Thyroid gland (tissue), 4 donors: ENCODE results near the gene C19orf47.

Experiments used
- POLR2A ChIP-seq, 2 donors: fragments of 450-650 bp; IDR thresholded peaks; one replicate each; pipeline ENCODE4 v1.6.1; 2017; ENCODE audit warnings: antibody characterized with exemption in 2 of 2, mild to moderate bottlenecking in 2 of 2, moderate library complexity in 1 of 2
- TF ChIP-seq, protein P1 (sequence below), 6 experiments: fragments of 200-600 bp in 3 of 6; fragments of 450-650 bp in 3 of 6; sonication (generic) in 3 of 6; IDR thresholded peaks; one replicate each; pipeline ENCODE4 v1.5.1; 2016 to 2019; ENCODE audit warnings: antibody characterized with exemption in 6 of 6, mild to moderate bottlenecking in 2 of 6, inconsistent platforms in 1 of 6, moderate library complexity in 1 of 6

DNA sequence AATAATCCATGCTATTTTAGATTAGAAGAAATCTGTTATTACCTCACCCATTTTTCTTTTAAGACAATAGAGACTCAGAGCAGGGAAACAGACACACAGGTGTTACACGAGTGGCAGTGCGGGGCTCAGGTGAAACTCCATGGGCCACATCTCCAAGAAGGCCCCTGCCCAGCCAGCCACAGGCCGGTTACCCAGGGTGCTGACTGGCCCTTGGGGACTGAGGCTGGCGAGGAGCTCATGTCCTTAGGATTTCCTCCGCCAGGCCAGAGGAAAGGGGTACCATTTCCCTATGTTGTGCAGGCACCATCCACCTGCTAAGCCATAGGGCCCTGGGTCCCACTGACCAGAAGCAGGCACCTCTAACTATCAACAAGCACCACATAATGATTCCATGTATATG lies 10.6 kb downstream of the C19orf47 start:
- TF ChIP-seq POLR2A (IDR thresholded peaks at IDR 0.05): no peak
- TF ChIP-seq, protein P1, sequence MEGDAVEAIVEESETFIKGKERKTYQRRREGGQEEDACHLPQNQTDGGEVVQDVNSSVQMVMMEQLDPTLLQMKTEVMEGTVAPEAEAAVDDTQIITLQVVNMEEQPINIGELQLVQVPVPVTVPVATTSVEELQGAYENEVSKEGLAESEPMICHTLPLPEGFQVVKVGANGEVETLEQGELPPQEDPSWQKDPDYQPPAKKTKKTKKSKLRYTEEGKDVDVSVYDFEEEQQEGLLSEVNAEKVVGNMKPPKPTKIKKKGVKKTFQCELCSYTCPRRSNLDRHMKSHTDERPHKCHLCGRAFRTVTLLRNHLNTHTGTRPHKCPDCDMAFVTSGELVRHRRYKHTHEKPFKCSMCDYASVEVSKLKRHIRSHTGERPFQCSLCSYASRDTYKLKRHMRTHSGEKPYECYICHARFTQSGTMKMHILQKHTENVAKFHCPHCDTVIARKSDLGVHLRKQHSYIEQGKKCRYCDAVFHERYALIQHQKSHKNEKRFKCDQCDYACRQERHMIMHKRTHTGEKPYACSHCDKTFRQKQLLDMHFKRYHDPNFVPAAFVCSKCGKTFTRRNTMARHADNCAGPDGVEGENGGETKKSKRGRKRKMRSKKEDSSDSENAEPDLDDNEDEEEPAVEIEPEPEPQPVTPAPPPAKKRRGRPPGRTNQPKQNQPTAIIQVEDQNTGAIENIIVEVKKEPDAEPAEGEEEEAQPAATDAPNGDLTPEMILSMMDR (IDR thresholded peaks at IDR 0.05): no peak
